ENCODE data around the gene LMX1A. TPM values are rescaled to one million over a fixed set of nuclear protein-coding genes. Genes with fewer than 3 reads are reported as not detected.

The LMX1A gene
- total RNA-seq, 4 donors from 2014 or later: 0.13 to 1.1 (median 0.51) TPM

- H3K9me3 ChIP-seq: peaks cover 0 to 8% (median 0%) of the 10 kb centered on the region in 3 donors
- TF ChIP-seq POLR2A (IDR thresholded peaks at IDR 0.05) (no peak), POLR2AphosphoS5 (IDR thresholded peaks at IDR 0.05) (no peak)
- peaks cover 7% of the 10 kb centered on the region for H3K27me3 ChIP-seq
- H3K4me3 ChIP-seq: no peak overlapping the region
- H3K36me3 ChIP-seq: no peaks in the 10 kb centered on the region
- no peaks in the 10 kb centered on the region for H3K4me1 ChIP-seq
- no peak for ATAC-seq
- no peak overlapping the region for H3K27ac ChIP-seq
- WGBS, 2 donors (ENCODE audit: low coverage in 1 of 2): 63 to 73% methylated on average over 4 of the region's 4 CpGs
Observed at GRCh38 chr1:165185161-165185889, 171.2 kb downstream of the LMX1A start.

GRCh38 chr1:165182975-165183374 is 173.5 kb downstream of the LMX1A start:
- H3K9me3 ChIP-seq: peaks cover 0 to 8% (median 0%) of the 10 kb centered on the region in 3 donors
- H3K27me3 ChIP-seq: peaks cover 7% of the 10 kb centered on the region
- H3K4me3 ChIP-seq: no peak overlapping the region
- H3K36me3 ChIP-seq: no peaks in the 10 kb centered on the region
- H3K27ac ChIP-seq: no peak overlapping the region
- 71% methylated on average over 1 of the region's 3 CpGs; no CpG with 5 or more reads in 1 of the 2 donors for WGBS, 2 donors (ENCODE audit: low coverage in 1 of 2)
- no peaks in the 10 kb centered on the region for H3K4me1 ChIP-seq
- ATAC-seq: no peak
- no peak for TF ChIP-seq POLR2AphosphoS5 (IDR thresholded peaks at IDR 0.05)
- TF ChIP-seq POLR2A (IDR thresholded peaks at IDR 0.05): no peak
- no peak for TF ChIP-seq CTCF (IDR thresholded peaks at IDR 0.05)
- TF ChIP-seq EP300 (IDR thresholded peaks at IDR 0.05): no peak

- Histone ChIP-seq H3K4me3 (no peak overlapping the region), H3K9me3 (peaks cover 0 to 8% (median 0%) of the 10 kb centered on the region in 3 donors), H3K27ac (no peak overlapping the region), H3K4me1 (no peaks in the 10 kb centered on the region), H3K27me3 (peaks cover 11% of the 10 kb centered on the region), H3K36me3 (no peaks in the 10 kb centered on the region)
- 74% methylated on average over 4 to 6 of the region's 6 CpGs for WGBS, 2 donors (ENCODE audit: low coverage in 1 of 2)
- ATAC-seq: no peak
- no peak for TF ChIP-seq POLR2AphosphoS5 (IDR thresholded peaks at IDR 0.05)
- TF ChIP-seq POLR2A (IDR thresholded peaks at IDR 0.05): no peak
- TF ChIP-seq CTCF (IDR thresholded peaks at IDR 0.05): no peak
- no peak for TF ChIP-seq EP300 (IDR thresholded peaks at IDR 0.05)
Observed at GRCh38 chr1:165179306-165179705, 177.2 kb downstream of the LMX1A start.

- H3K36me3 ChIP-seq: no peaks in the 10 kb centered on the region
- H3K4me1 ChIP-seq: no peaks in the 10 kb centered on the region
- H3K4me3 ChIP-seq: no peak overlapping the region
- H3K27me3 ChIP-seq: peaks cover 4% of the 10 kb centered on the region
- no peak overlapping the region for H3K27ac ChIP-seq
- 63 to 66% methylated on average over 4 of the region's 4 CpGs for WGBS, 2 donors (ENCODE audit: low coverage in 1 of 2)
- no peak for ATAC-seq
- TF ChIP-seq CTCF (IDR thresholded peaks at IDR 0.05) (no peak), POLR2AphosphoS5 (IDR thresholded peaks at IDR 0.05) (no peak), EP300 (IDR thresholded peaks at IDR 0.05) (no peak), POLR2A (IDR thresholded peaks at IDR 0.05) (no peak)
- no peaks in the 10 kb centered on the region for H3K9me3 ChIP-seq
Observed at GRCh38 chr1:165174491-165174890, 182.0 kb downstream of the LMX1A start.

GRCh38 chr1:165173818-165174217 is 182.7 kb downstream of the LMX1A start:
- no peak for ATAC-seq
- no peak overlapping the region for H3K27ac ChIP-seq
- no peak overlapping the region for H3K4me3 ChIP-seq
- H3K4me1 ChIP-seq: no peaks in the 10 kb centered on the region
- no peaks in the 10 kb centered on the region for H3K36me3 ChIP-seq
- H3K9me3 ChIP-seq: no peaks in the 10 kb centered on the region
- WGBS, 2 donors (ENCODE audit: low coverage in 1 of 2): 83 to 86% methylated on average over 1 to 2 of the region's 4 CpGs
- TF ChIP-seq CTCF (IDR thresholded peaks at IDR 0.05) (no peak), EP300 (IDR thresholded peaks at IDR 0.05) (no peak), POLR2A (IDR thresholded peaks at IDR 0.05) (no peak), POLR2AphosphoS5 (IDR thresholded peaks at IDR 0.05) (no peak)
- H3K27me3 ChIP-seq: peaks cover 4% of the 10 kb centered on the region

All from gastroesophageal sphincter (tissue), 4 donors.